Measurements from ENCODE around the gene CENPH.
"Not testable (repeated sequence)": the region's sequence is repeated elsewhere in the genome, so short reads cannot be mapped to it uniquely, and the experiment has no call there.

CENPH gene

GRCh38 chr5:69189162-69190086 is at the start of gene CENPH:
Gene CENPH (plus strand): TSS chr5:69189583. CDS start chr5:69189635, 52 bp downstream.
- peak; percentile 49 for DNase-seq (ENCODE audit: low read depth)
- H3K4me3 ChIP-seq (ENCODE audit: control insufficient read depth, low read depth, low read length), result peak within 1 kb of the TSS; percentile 74
- no peak for TF ChIP-seq CTCF (IDR thresholded peaks at IDR 0.05; ENCODE audit: control insufficient read depth, insufficient read depth, low read depth, low read length, missing control alignments)

GRCh38 chr5:69140239-69140638 is 49.1 kb upstream of the CENPH start:
- not testable (repeated sequence) for DNase-seq (ENCODE audit: low read depth); H3K4me3 ChIP-seq (ENCODE audit: control insufficient read depth, low read depth, low read length)

GRCh38 chr5:69140827-69141226 is 48.6 kb upstream of the CENPH start:
- no peak for TF ChIP-seq CTCF (IDR thresholded peaks at IDR 0.05; ENCODE audit: control insufficient read depth, insufficient read depth, low read depth, low read length, missing control alignments)
- DNase-seq (ENCODE audit: low read depth), result no peak
- H3K4me3 ChIP-seq (ENCODE audit: control insufficient read depth, low read depth, low read length), result no peak overlapping the region

- not testable (repeated sequence) for DNase-seq (ENCODE audit: low read depth); H3K4me3 ChIP-seq (ENCODE audit: control insufficient read depth, low read depth, low read length)
Measured at GRCh38 chr5:69148576-69148975, 40.8 kb upstream of the CENPH start.

- TF ChIP-seq CTCF (IDR thresholded peaks at IDR 0.05; ENCODE audit: control insufficient read depth, insufficient read depth, low read depth, low read length, missing control alignments), result no peak
- no peak for DNase-seq (ENCODE audit: low read depth)
Measured at GRCh38 chr5:69148981-69149675, 40.3 kb upstream of the CENPH start.

GRCh38 chr5:69149676-69150010 is 39.7 kb upstream of the CENPH start:
- H3K4me3 ChIP-seq (ENCODE audit: control insufficient read depth, low read depth, low read length), result no peak overlapping the region
- TF ChIP-seq CTCF (IDR thresholded peaks at IDR 0.05; ENCODE audit: control insufficient read depth, insufficient read depth, low read depth, low read length, missing control alignments), result no peak
- no peak for DNase-seq (ENCODE audit: low read depth)

More at GRCh38 chr5:69148981-69149675, 40.3 kb upstream of the CENPH start:
- H3K4me3 ChIP-seq (ENCODE audit: control insufficient read depth, low read depth, low read length), result no peak overlapping the region

- TF ChIP-seq CTCF (IDR thresholded peaks at IDR 0.05; ENCODE audit: control insufficient read depth, insufficient read depth, low read depth, low read length, missing control alignments), result no peak
- H3K4me3 ChIP-seq (ENCODE audit: control insufficient read depth, low read depth, low read length), result no peak overlapping the region
- DNase-seq (ENCODE audit: low read depth), result no peak
Measured at GRCh38 chr5:69152731-69153130, 36.7 kb upstream of the CENPH start.
